Activated CD4-positive, alpha-beta T cell treated with anti-CD3 and anti-CD28 coated beads, Interleukin-2, Interleukin-6, amounts not matched to agents 100 ng/mL and 50 ng/mL, durations not matched to agents 16 hours and 8 hours (primary cell): ENCODE data around the gene PLGLB2.
"Not testable (repeated sequence)": the region's sequence is repeated elsewhere in the genome, so short reads cannot be mapped to it uniquely, and the experiment has no call there.

Source experiments
- DNase-seq: peaks from one replicate; pipeline ENCODE4 v3.0.0-alpha.2; 2020

The PLGLB2 gene

GRCh38 chr2:87747791-87748190, at the start of gene PLGLB2:
PLGLB2 (plus strand) TSS chr2:87748087; CDS start chr2:87748154, 67 bp downstream.
- not testable (repeated sequence) for DNase-seq

- DNase-seq, result peak; percentile 53
These were observed 43.1 kb upstream of the PLGLB2 start for GRCh38 chr2:87704572-87705323.

- not testable (repeated sequence) for DNase-seq
These were observed 39.5 kb upstream of the PLGLB2 start for GRCh38 chr2:87708368-87708767.

GRCh38 chr2:87727940-87728599, 19.8 kb upstream of the PLGLB2 start:
- DNase-seq, result not testable (repeated sequence)

GRCh38 chr2:87740928-87741327, 7.0 kb upstream of the PLGLB2 start:
- not testable (repeated sequence) for DNase-seq

- not testable (repeated sequence) for DNase-seq
These were observed 5.3 kb upstream of the PLGLB2 start for GRCh38 chr2:87742393-87743108.

- DNase-seq, result not testable (repeated sequence)
These were observed 4.2 kb upstream of the PLGLB2 start for GRCh38 chr2:87743638-87744037.

GRCh38 chr2:87745353-87745951, 2.4 kb upstream of the PLGLB2 start:
- DNase-seq, result not testable (repeated sequence)

GRCh38 chr2:87748524-87748923, 637 bp downstream of the PLGLB2 start:
- not testable (repeated sequence) for DNase-seq

GRCh38 chr2:87750560-87750959, 2.7 kb downstream of the PLGLB2 start:
- not testable (repeated sequence) for DNase-seq

- not testable (repeated sequence) for DNase-seq
These were observed 6.9 kb downstream of the PLGLB2 start for GRCh38 chr2:87754759-87755158.
